PC-9 (cell line): ENCODE data around the gene ARL4A. TPM values are rescaled to one million over a fixed set of nuclear protein-coding genes. Genes with fewer than 3 reads are reported as not detected.

Experiments used
- Bru-seq: library from RNA; stranded (reverse); fragments of 400-500 nt; gene quantifications from one replicate; lab custom pipeline; 2021; lab: Mats Ljungman, UMichigan
- BruChase-seq, 2 experiments: library from RNA; stranded (reverse); fragments of 400-500 nt; gene quantifications; one replicate each; lab custom pipeline; 2021; lab: Mats Ljungman, UMichigan
- BruUV-seq: library from RNA; stranded (reverse); fragments of 400-500 nt; replicated peaks from 2 replicates; lab custom pipeline; 2021; lab: Mats Ljungman, UMichigan
- CTCF ChIA-PET: fragments of 300-600 bp; sonication (Branson Sonifier 250); formaldehyde crosslinking; loops from one replicate; lab custom pipeline; 2022; ENCODE audit warnings: antibody characterized with exemption; lab: Charles Lee
- POLR2A ChIA-PET: fragments of 300-600 bp; sonication (Branson Sonifier 250); formaldehyde crosslinking; loops from one replicate; lab custom pipeline; 2022; ENCODE audit warnings: antibody characterized with exemption; ENCODE audit not compliant: unreplicated experiment; lab: Charles Lee
- DNase-seq, 2 experiments: peaks; one replicate each; pipeline versions ENCODE4 v3.0.0 to v3.0.0-alpha.2; 2015 to 2022; ENCODE audit warnings: mixed read lengths in 1 of 2
- H2AFZ ChIP-seq: fragments of 200-600 bp; sonication (generic); 2 replicates; pipeline ENCODE4 v1.8.1; 2017; ENCODE audit warnings: antibody characterized with exemption
- H3F3A ChIP-seq: fragments of 200-600 bp; sonication (generic); 2 replicates; pipeline ENCODE4 v1.8.1; 2017; ENCODE audit warnings: antibody characterized with exemption, mild to moderate bottlenecking, low read depth; ENCODE audit not compliant: insufficient read depth
- H3K27ac ChIP-seq: fragments of 200-600 bp; sonication (generic); 2 replicates; pipeline ENCODE4 v1.6.1; 2016; ENCODE audit warnings: mixed run types
- H3K27me3 ChIP-seq: fragments of 200-600 bp; sonication (generic); 2 replicates; pipeline ENCODE4 v1.6.1; 2016; ENCODE audit warnings: low read depth, mixed run types; ENCODE audit not compliant: insufficient read depth
- H3K36me3 ChIP-seq: fragments of 200-600 bp; sonication (generic); 2 replicates; pipeline ENCODE4 v1.6.1; 2016; ENCODE audit warnings: low read depth, mixed run types
- H3K4me1 ChIP-seq: fragments of 200-600 bp; sonication (generic); replicated peaks from 2 replicates; pipeline ENCODE4 v1.6.1; 2016; ENCODE audit warnings: mixed run types; ENCODE audit not compliant: insufficient read depth
- H3K4me2 ChIP-seq: fragments of 200-600 bp; sonication (generic); 2 replicates; pipeline ENCODE4 v1.6.1; 2017; ENCODE audit warnings: mixed run types
- H3K4me3 ChIP-seq: fragments of 200-600 bp; sonication (generic); 2 replicates; pipeline ENCODE4 v1.6.1; 2016; ENCODE audit warnings: mixed run types
- H3K79me2 ChIP-seq: fragments of 200-600 bp; sonication (generic); 2 replicates; pipeline ENCODE4 v1.6.1; 2017; ENCODE audit warnings: low read depth, mixed run types
- H3K9me2 ChIP-seq: fragments of 200-600 bp; sonication (generic); 2 replicates; pipeline ENCODE4 v1.8.1; 2017; ENCODE audit warnings: mild to moderate bottlenecking; ENCODE audit not compliant: insufficient read depth
- H3K9me3 ChIP-seq: fragments of 200-600 bp; sonication (generic); 2 replicates; pipeline ENCODE4 v1.8.1; 2016; ENCODE audit warnings: low read depth; ENCODE audit not compliant: insufficient read depth
- H4K20me1 ChIP-seq: fragments of 200-600 bp; sonication (generic); 2 replicates; pipeline ENCODE4 v1.8.1; 2017; ENCODE audit not compliant: insufficient read depth
- CTCF ChIP-seq: fragments of 200-600 bp; sonication (generic); conservative IDR thresholded peaks from 2 replicates; pipeline ENCODE4 v1.6.1; 2017; ENCODE audit warnings: mixed run types, antibody characterized with exemption, mild to moderate bottlenecking, moderate library complexity
- EZH2 ChIP-seq: fragments of 200-600 bp; sonication (generic); IDR thresholded peaks from 2 replicates; pipeline ENCODE4 v1.8.0; 2017; ENCODE audit warnings: antibody characterized with exemption, low read depth
- intact Hi-C: fragments of 100-400 bp; cut with micrococcal nuclease; formaldehyde crosslinking; loops from one replicate; pipeline ENCODE4 v1.10.0; 2022; ENCODE audit not compliant: unreplicated experiment
- long read RNA-seq: library from polyadenylated mRNA; stranded (forward); transcript quantifications from one replicate; pipeline ENCODE4 v2.0.0, GENCODE V29; 2022
- total RNA-seq: library from RNA; stranded (reverse); gene quantifications from 2 replicates; pipeline ENCODE4 v1.2.3, GENCODE V29; 2021

The ARL4A gene
- total RNA-seq = 17.9 and 18.0 TPM in 2 replicates
- percentile 96 among the genes with signal in this experiment for Bru-seq, nascent RNA
- BruChase-seq, experiment 1, labeled RNA remaining after a 2-hour chase = percentile 95 among the genes with signal in this experiment
- percentile 85 among the genes with signal in this experiment for BruChase-seq, experiment 2, labeled RNA remaining after a 6-hour chase
- long read RNA-seq, transcript ARL4A-201 (2 exons, 1,147 nt) = major isoform, 15 of 19 reads
- long read RNA-seq, partial matches to known transcripts = 0 of 19 reads
- long read RNA-seq, other reads (novel, unspliced or antisense) = 1 of 19 reads

- TSS peak; percentile 4 for BruUV-seq
- no peak for TF ChIP-seq EZH2
- peak; percentile 56; the same call in 1 of the 2 replicates for TF ChIP-seq CTCF
- Histone ChIP-seq H4K20me1 (no peaks in the 10 kb centered on the region; the same call in 1 of the 2 replicates), H3K4me1 (peaks cover 15% of the 10 kb centered on the region; the same call in 1 of the 2 replicates), H3K9me3 (no peaks in the 10 kb centered on the region), H3K27ac (peak within 1 kb of the TSS; percentile 63), H3F3A (peaks cover 17% of the 10 kb centered on the region), H3K4me3 (peak within 1 kb of the TSS; percentile 77), H2AFZ (peak within 1 kb of the TSS; percentile 98), H3K4me2 (peak within 1 kb of the TSS; percentile 99), H3K79me2 (peaks cover 17% of the 10 kb centered on the region), H3K27me3 (no peaks in the 10 kb centered on the region), H3K36me3 (no peaks in the 10 kb centered on the region), H3K9me2 (no peaks in the 10 kb centered on the region)
- DNase-seq = peak; percentile 97 to 100
- CTCF ChIA-PET = interaction anchor here (0.6 to 1.8 kb wide), 15 partner anchors 9 to 573 kb away, joined by 3 to 14 read pairs (median 4); no protein-coding TSS in a partner anchor
- intact Hi-C loops = loop anchor here (1.0 to 5.0 kb wide), 13 partner anchors 20 to 576 kb away; no protein-coding TSS in a partner anchor
- POLR2A ChIA-PET = interaction anchor here (0.5 to 1.5 kb wide), 14 partner anchors 24 to 1445 kb away, joined by 3 to 12 read pairs (median 4); no protein-coding TSS in a partner anchor
These were observed at the start of gene ARL4A for GRCh38 chr7:12686891-12687717. Gene ARL4A, plus strand, starts transcription at chr7:12687633. Its CDS starts 622 bp downstream, at chr7:12688255.

GRCh38 chr7:12637819-12638592 is 49.4 kb upstream of the ARL4A start:
- Histone ChIP-seq H2AFZ (peak overlapping the region; percentile 74), H3K4me3 (no peak overlapping the region), H3K9me3 (no peaks in the 10 kb centered on the region), H3K4me1 (no peaks in the 10 kb centered on the region), H3K36me3 (no peaks in the 10 kb centered on the region), H3K9me2 (no peaks in the 10 kb centered on the region), H3K27ac (no peak overlapping the region), H3K79me2 (no peaks in the 10 kb centered on the region), H3K27me3 (no peaks in the 10 kb centered on the region), H4K20me1 (no peaks in the 10 kb centered on the region), H3F3A (no peaks in the 10 kb centered on the region), H3K4me2 (peak overlapping the region; percentile 47)
- intact Hi-C loops = loop anchor here (2.0 kb wide), 1 partner anchor 479 kb away; no protein-coding TSS in a partner anchor
- no peak for TF ChIP-seq CTCF
- no peak for TF ChIP-seq EZH2
- ChIA-PET CTCF (interaction anchor here (1.2 kb wide), 1 partner anchor 48 kb away, joined by 11 read pairs; no protein-coding TSS in a partner anchor), POLR2A (no interaction called here)
- no TSS peak for BruUV-seq
- no peak for DNase-seq
